Endothelial cell (in vitro differentiated cells): ENCODE data around the gene WSCD2. TPM values are rescaled to one million over a fixed set of nuclear protein-coding genes. Genes with fewer than 3 reads are reported as not detected.

Experiments
- DNase-seq: peaks from one replicate; pipeline ENCODE4 v3.0.0; 2021; ENCODE audit warnings: low spot score
- H3K27ac Mint-ChIP-seq: one replicate; pipeline ENCODE4 v1.8.0; 2021; ENCODE audit warnings: mixed read lengths, inconsistent platforms; ENCODE audit not compliant: unreplicated experiment
- H3K27me3 Mint-ChIP-seq: one replicate; pipeline ENCODE4 v1.8.0; 2021; ENCODE audit warnings: mild to moderate bottlenecking, moderate library complexity, mixed read lengths, inconsistent platforms; ENCODE audit not compliant: unreplicated experiment
- H3K36me3 Mint-ChIP-seq: one replicate; pipeline ENCODE4 v1.8.0; 2021; ENCODE audit warnings: mild to moderate bottlenecking, low read depth, mixed read lengths, inconsistent platforms; ENCODE audit not compliant: unreplicated experiment
- H3K4me1 Mint-ChIP-seq: one replicate; pipeline ENCODE4 v1.8.0; 2021; ENCODE audit warnings: mild to moderate bottlenecking, mixed read lengths, inconsistent platforms; ENCODE audit not compliant: unreplicated experiment
- H3K4me3 Mint-ChIP-seq: one replicate; pipeline ENCODE4 v1.8.0; 2021; ENCODE audit warnings: mild to moderate bottlenecking, mixed read lengths, inconsistent platforms; ENCODE audit not compliant: unreplicated experiment
- H3K9me3 Mint-ChIP-seq: one replicate; pipeline ENCODE4 v1.8.0; 2021; ENCODE audit warnings: mixed read lengths, inconsistent platforms; ENCODE audit not compliant: unreplicated experiment
- CTCF ChIP-seq: fragments of 200-600 bp; sonication (generic); IDR thresholded peaks from one replicate; pipeline ENCODE4 v1.5.0; 2021; ENCODE audit warnings: antibody characterized with exemption; ENCODE audit not compliant: unreplicated experiment
- total RNA-seq: library from RNA; stranded (reverse); fragmentation: NEBNext Ultra II Directional; extraction: Animal tissue kit (Norgen Biotek cat#: 25700); gene quantifications from one replicate; pipeline ENCODE4 v1.2.1, GENCODE V29; 2021; ENCODE audit not compliant: unreplicated experiment

The WSCD2 gene
- total RNA-seq, 1 donor from 2014 or later: not detected

GRCh38 chr12:108191086-108191485 is 62.0 kb downstream of the WSCD2 start:
- no peaks in the 10 kb centered on the region for H3K27me3 Mint-ChIP-seq
- DNase-seq: no peak
- no peak overlapping the region for H3K4me3 Mint-ChIP-seq

GRCh38 chr12:108191938-108192337 is 62.9 kb downstream of the WSCD2 start:
- Mint-ChIP-seq H3K4me3 (no peak overlapping the region), H3K9me3 (no peaks in the 10 kb centered on the region), H3K27ac (no peak overlapping the region), H3K36me3 (no peaks in the 10 kb centered on the region), H3K4me1 (no peaks in the 10 kb centered on the region), H3K27me3 (no peaks in the 10 kb centered on the region)
- no peak for TF ChIP-seq CTCF
- no peak for DNase-seq

More at GRCh38 chr12:108191086-108191485, 62.0 kb downstream of the WSCD2 start:
- TF ChIP-seq CTCF: no peak
- no peaks in the 10 kb centered on the region for H3K36me3 Mint-ChIP-seq
- no peak overlapping the region for H3K27ac Mint-ChIP-seq
- H3K4me1 Mint-ChIP-seq: no peaks in the 10 kb centered on the region
- no peaks in the 10 kb centered on the region for H3K9me3 Mint-ChIP-seq

- Mint-ChIP-seq H3K9me3 (no peaks in the 10 kb centered on the region), H3K27me3 (no peaks in the 10 kb centered on the region), H3K27ac (no peak overlapping the region), H3K4me1 (no peaks in the 10 kb centered on the region), H3K36me3 (no peaks in the 10 kb centered on the region), H3K4me3 (no peak overlapping the region)
- no peak for TF ChIP-seq CTCF
- no peak for DNase-seq
These were observed 64.4 kb downstream of the WSCD2 start for GRCh38 chr12:108193493-108193892.

- DNase-seq: peak; percentile 49
- Mint-ChIP-seq H3K27me3 (no peaks in the 10 kb centered on the region), H3K4me1 (no peaks in the 10 kb centered on the region), H3K9me3 (no peaks in the 10 kb centered on the region), H3K4me3 (no peak overlapping the region), H3K27ac (no peak overlapping the region), H3K36me3 (no peaks in the 10 kb centered on the region)
- peak; percentile 80 for TF ChIP-seq CTCF
These were observed 64.8 kb downstream of the WSCD2 start for GRCh38 chr12:108193917-108194316.

- DNase-seq: peak; percentile 21
- Mint-ChIP-seq H3K4me1 (no peaks in the 10 kb centered on the region), H3K9me3 (no peaks in the 10 kb centered on the region), H3K27me3 (peaks cover 1% of the 10 kb centered on the region), H3K4me3 (no peak overlapping the region), H3K36me3 (no peaks in the 10 kb centered on the region), H3K27ac (no peak overlapping the region)
- no peak for TF ChIP-seq CTCF
These were observed 65.5 kb downstream of the WSCD2 start for GRCh38 chr12:108194585-108194984.
